WERI-Rb-1 (cell line): ENCODE data around the gene TNFRSF1B.

Source experiments
- DNase-seq: peaks from one replicate; pipeline ENCODE4 v3.0.0-alpha.2; 2020
- H3K27ac ChIP-seq: fragments of 250-450 bp; sonication (Bioruptor Pico); 2 replicates; pipeline ENCODE4 v1.5.1; 2020; ENCODE audit warnings: mild to moderate bottlenecking, moderate library complexity
- H3K27me3 ChIP-seq: fragments of 250-450 bp; sonication (Bioruptor Pico); 2 replicates; pipeline ENCODE4 v1.5.1; 2021; ENCODE audit warnings: mild to moderate bottlenecking, low read depth, moderate library complexity; ENCODE audit not compliant: insufficient read depth, severe bottlenecking
- H3K36me3 ChIP-seq: fragments of 250-450 bp; sonication (Bioruptor Pico); 2 replicates; pipeline ENCODE4 v1.5.1; 2020; ENCODE audit warnings: mild to moderate bottlenecking, moderate library complexity
- H3K4me3 ChIP-seq: 2 replicates; pipeline ENCODE4 v1.5.1; 2011; ENCODE audit warnings: low read depth, mild to moderate bottlenecking, control low read depth, low read length
- H3K9me3 ChIP-seq: fragments of 250-450 bp; sonication (Bioruptor Pico); 2 replicates; pipeline ENCODE4 v1.5.1; 2021; ENCODE audit warnings: mild to moderate bottlenecking, moderate library complexity; ENCODE audit not compliant: severe bottlenecking
- CTCF ChIP-seq: IDR thresholded peaks from 2 replicates; pipeline ENCODE4 v1.5.1; 2011; ENCODE audit warnings: low read depth, mild to moderate bottlenecking, control low read depth, inconsistent platforms, low read length

Gene TNFRSF1B

DNA sequence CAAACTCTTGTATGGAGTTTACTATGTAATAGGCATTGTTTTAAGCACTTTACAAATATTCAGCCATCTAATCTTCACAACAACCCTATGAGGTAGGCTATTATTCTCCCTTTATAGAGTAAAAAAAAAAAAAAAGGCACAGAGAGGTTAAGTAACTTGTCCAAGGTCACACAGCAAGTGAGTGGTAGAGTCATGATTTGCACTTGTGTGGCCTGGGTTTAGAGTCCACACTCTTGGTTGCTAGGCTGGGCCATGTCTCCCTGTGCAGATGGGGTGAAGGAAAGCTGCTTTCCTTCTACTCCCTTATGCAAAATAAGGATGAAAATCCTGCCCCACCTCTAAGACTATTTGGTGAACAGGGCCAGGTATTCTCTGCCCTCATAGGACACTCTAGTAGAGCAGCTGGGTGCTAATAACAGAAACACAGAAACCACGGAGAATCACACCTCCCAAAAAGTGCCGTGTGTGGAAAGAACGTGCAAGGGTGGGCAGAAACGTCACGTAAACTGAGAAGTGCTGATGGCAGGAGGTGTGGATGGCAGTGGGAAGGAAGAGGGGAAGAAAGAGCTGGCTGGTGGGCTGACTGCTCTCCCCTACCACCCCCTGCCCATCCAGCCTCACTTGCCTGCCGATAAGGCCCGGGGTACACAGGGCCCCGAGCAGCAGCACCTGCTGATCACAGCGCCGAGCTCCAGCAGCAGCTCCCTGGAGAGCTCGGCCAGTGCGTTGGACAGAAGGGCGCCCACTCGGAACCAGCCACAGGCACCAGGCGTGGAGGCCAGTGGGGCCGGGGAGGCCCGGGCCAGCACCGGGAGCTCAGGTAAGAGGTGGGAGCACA, 34.8 kb downstream of the TNFRSF1B start:
- no peak overlapping the region for H3K27ac ChIP-seq
- no peak for DNase-seq
- TF ChIP-seq CTCF = no peak

GRCh38 chr1:12202190-12202497, 35.4 kb downstream of the TNFRSF1B start:
- no peaks in the 10 kb centered on the region for H3K27me3 ChIP-seq
- no peaks in the 10 kb centered on the region for H3K9me3 ChIP-seq
- H3K36me3 ChIP-seq = no peaks in the 10 kb centered on the region
- no peak for DNase-seq
- no peak overlapping the region for H3K4me3 ChIP-seq
- H3K27ac ChIP-seq = no peak overlapping the region
- no peak for TF ChIP-seq CTCF

More for the DNA sequence above, 34.8 kb downstream of the TNFRSF1B start:
- Histone ChIP-seq H3K4me3 (no peak overlapping the region), H3K36me3 (no peaks in the 10 kb centered on the region), H3K9me3 (no peaks in the 10 kb centered on the region), H3K27me3 (no peaks in the 10 kb centered on the region)

DNA sequence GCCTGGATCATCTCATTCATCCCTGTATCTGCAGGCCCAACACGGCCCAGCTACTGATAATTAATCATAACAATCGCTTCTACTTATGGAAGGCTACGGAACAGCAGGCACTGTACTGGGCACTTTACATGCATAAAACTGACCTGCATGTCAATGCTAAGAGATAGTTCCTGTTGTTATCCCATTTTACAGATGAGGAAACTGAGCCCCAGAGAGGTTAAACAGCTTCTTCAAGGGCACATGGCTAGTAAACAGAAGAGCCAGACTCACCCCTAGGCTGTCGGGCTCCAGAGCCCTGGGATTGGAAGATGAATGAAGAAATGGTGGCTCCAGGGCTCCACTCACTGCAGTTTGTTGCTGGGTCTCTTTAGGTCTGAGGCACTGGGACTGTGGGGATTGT, 35.8 kb downstream of the TNFRSF1B start:
- Histone ChIP-seq H3K4me3 (no peak overlapping the region), H3K9me3 (no peaks in the 10 kb centered on the region), H3K27me3 (no peaks in the 10 kb centered on the region), H3K36me3 (no peaks in the 10 kb centered on the region), H3K27ac (no peak overlapping the region)
- TF ChIP-seq CTCF = no peak
- DNase-seq = no peak

GRCh38 chr1:12203216-12204007, 36.6 kb downstream of the TNFRSF1B start:
- no peak overlapping the region for H3K27ac ChIP-seq
- peak; percentile 18 for DNase-seq
- no peaks in the 10 kb centered on the region for H3K9me3 ChIP-seq
- no peak overlapping the region for H3K4me3 ChIP-seq
- no peaks in the 10 kb centered on the region for H3K27me3 ChIP-seq
- H3K36me3 ChIP-seq = no peaks in the 10 kb centered on the region
- no peak for TF ChIP-seq CTCF

- H3K9me3 ChIP-seq = no peaks in the 10 kb centered on the region
- no peaks in the 10 kb centered on the region for H3K36me3 ChIP-seq
- no peak for TF ChIP-seq CTCF
- DNase-seq = no peak
- no peaks in the 10 kb centered on the region for H3K27me3 ChIP-seq
- H3K4me3 ChIP-seq = no peak overlapping the region
- no peak overlapping the region for H3K27ac ChIP-seq
These were observed 37.3 kb downstream of the TNFRSF1B start for GRCh38 chr1:12204140-12204539.
